Measurements from ENCODE around the gene C15orf61. TPM values are rescaled to one million over a fixed set of nuclear protein-coding genes. Genes with fewer than 3 reads are reported as not detected.

C15orf61 gene
- total RNA-seq (2022; extraction: Qiagen RNA extraction) = 2.2 to 4.9 TPM (median 4.3 TPM) in 5 replicates

DNA sequence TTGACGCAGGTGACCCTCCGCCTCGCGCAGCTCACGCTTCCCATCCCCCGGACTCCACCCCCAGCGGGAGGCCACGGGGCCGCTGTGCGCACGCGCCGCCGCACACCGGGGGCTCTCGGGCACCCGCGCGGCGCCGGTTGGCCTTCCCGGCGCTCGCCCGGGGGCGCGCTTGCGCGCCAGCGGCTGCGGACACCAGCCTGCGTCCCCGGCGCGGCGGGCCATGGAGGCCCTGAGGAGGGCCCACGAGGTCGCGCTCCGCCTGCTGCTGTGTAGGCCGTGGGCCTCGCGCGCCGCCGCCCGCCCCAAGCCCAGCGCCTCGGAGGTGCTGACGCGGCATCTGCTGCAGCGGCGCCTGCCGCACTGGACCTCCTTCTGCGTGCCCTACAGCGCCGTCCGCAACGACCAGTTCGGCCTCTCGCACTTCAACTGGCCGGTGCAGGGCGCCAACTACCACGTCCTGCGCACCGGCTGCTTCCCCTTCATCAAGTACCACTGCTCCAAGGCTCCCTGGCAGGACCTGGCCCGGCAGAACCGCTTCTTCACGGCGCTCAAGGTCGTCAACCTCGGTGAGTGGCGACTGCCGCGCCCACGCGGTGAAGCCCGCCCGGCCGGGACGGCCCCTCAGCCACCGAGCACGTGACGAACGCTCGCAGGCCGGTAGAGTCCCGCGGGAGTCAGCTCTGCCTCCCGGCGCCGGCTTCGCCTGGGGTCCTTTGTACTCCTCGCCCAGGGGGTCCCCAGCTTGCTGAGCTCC is at the start of gene C15orf61:
C15orf61 (plus strand) TSS at position 103 of the 754 bp plus-strand sequence; CDS start at position 221, 118 bp downstream.

DNA sequence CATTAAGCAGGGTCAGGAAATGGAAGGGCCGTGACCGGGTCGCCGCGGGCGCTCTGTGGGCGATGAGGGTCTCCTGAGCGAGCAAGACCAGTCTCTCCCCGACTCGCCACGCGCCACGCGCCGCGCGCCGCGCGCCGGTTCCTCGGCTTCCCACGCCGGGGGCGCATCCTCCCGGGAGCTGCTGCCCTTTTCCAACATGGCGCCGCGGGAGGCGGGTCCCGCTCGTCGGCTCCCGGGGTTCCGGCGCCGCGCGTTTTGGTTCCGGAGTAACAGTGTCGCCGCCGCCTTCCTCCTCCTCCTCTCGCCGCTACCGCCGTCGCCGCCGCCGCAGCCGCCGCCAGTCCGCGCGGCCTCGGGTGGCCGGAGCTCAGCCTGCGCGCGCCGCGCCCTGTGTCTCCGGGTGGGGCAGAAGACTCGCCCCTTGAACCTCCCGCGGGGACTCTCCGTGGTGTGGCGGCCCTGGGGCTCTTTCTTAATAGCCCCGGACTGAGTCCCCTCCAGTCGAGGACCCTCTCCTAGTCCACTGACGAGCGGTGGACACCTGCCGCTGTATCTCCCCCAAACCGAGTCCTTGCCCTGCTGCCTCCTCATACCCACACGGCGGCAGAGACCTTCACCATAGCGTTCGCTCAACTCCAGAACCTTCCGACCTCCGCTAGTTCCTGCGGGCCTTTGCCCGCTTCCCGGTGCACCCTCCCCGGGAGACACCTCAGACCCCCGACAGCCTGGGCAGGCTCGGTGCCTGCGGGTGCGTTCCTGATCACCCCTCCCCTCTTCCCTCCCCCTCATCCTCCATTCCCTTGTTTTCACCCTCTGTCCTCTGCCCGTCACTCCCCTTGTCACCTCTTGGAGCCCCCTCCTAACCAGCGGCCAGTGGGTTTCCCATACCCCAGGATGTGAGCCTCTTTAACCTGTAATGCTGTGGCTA is 21.8 kb downstream of the C15orf61 start, which contains the start of gene MAP2K5:
MAP2K5 (plus strand) TSS at position 284 of the 928 bp plus-strand sequence; CDS start at position 917, 633 bp downstream.

Other genes starting within 250 kb of the C15orf61 start
- gene MAP2K5, start 21.6 kb downstream of the C15orf61 start, total RNA-seq (2022; extraction: Qiagen RNA extraction) = 10.3 to 12.1 TPM (median 11.0 TPM) in 5 replicates

All from A549 treated with Hydrocortisone at 1 μM for 4 hours (cell line).